Measurements from ENCODE around the gene PTPRG. TPM values are rescaled to one million over a fixed set of nuclear protein-coding genes. Genes with fewer than 3 reads are reported as not detected.

PTPRG gene
- total RNA-seq, 4 donors from 2014 or later = 51.9 to 56.8 (median 54.4) TPM

DNA sequence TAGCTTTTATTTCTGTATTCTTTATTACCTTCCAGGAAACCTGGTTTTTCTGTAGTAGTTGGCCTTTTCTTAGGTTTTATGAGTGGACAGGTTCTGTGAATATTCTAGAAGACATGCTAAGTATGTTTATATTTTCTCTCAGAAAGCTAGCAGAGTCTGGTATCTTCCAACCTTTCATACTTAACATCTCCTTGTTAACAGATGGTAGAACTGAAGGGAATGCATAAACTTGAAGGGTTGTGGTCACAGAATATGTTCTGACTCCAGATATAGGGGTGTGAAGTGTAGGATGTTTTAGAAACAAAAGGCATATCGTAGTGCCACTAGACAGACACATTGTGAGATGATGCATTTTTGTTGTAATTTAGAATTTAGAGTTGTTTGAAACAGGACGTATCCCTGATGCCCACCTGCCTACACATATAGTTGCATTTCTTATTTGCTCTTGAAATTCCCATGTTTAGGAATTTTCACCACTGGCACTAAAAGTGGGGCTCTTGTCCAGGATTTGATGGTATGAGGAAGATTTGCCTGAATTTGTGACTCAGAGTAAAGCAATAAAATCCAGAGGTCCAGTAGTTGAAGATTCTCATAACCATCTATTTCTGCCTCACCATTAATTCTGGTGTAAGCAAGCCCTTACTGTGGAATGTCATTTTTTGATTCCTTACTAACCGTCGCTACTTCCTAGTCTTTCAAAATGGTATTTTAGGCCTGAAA is 537.4 kb downstream of the PTPRG start:
- no peaks in the 10 kb centered on the region for H3K9me3 ChIP-seq
- DNase-seq (ENCODE audit: extremely low spot score) = no peak
- H3K36me3 ChIP-seq = no peaks in the 10 kb centered on the region
- intact Hi-C loops (cut with DNase I) = no loop called here
- H3K27ac ChIP-seq (replicated peaks in 1 of 4) = no peak overlapping the region
- H3K4me1 ChIP-seq = peaks cover 6 to 30% (median 23%) of the 10 kb centered on the region in 4 donors
- TF ChIP-seq POLR2AphosphoS5 (IDR thresholded peaks at IDR 0.05) = no peak
- TF ChIP-seq, protein P1, sequence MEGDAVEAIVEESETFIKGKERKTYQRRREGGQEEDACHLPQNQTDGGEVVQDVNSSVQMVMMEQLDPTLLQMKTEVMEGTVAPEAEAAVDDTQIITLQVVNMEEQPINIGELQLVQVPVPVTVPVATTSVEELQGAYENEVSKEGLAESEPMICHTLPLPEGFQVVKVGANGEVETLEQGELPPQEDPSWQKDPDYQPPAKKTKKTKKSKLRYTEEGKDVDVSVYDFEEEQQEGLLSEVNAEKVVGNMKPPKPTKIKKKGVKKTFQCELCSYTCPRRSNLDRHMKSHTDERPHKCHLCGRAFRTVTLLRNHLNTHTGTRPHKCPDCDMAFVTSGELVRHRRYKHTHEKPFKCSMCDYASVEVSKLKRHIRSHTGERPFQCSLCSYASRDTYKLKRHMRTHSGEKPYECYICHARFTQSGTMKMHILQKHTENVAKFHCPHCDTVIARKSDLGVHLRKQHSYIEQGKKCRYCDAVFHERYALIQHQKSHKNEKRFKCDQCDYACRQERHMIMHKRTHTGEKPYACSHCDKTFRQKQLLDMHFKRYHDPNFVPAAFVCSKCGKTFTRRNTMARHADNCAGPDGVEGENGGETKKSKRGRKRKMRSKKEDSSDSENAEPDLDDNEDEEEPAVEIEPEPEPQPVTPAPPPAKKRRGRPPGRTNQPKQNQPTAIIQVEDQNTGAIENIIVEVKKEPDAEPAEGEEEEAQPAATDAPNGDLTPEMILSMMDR (IDR thresholded peaks at IDR 0.05) = no peak
- no peaks in the 10 kb centered on the region for H3K27me3 ChIP-seq
- H3K4me3 ChIP-seq = no peak overlapping the region
- 95% methylated on average over 4 of the region's 4 CpGs for WGBS

DNA sequence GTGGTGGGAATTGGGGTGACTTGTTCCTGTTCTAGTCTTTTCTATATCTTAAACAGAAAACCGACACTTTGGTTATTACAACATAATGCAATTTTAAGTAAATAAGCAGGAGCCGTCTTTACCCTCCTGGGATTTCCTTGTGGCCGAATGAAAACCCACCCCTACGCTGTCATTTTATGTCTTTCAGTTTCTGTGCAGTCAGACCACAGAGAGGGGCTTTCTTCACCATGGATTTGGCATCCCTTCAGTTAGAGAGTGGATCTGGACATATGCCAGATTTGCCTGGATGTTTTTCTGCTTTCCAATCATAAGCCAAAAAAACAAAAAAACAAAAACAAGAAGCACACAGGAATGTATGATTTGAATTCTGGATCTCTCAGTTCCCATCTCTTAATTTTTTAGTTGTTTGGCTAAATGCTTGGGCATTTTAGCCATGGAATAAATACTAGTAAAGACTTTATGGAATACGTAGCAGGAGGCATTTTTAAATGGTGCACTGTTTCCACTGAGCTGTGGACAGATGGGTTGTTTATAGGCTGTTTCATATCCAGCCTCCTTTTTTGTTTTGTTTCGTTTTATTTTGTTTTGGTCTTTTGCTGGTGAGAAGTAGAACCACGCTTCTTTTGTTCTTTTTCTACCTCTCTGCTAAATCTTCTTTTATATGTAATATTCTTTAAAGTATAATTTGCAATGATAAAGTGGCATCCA is 539.1 kb downstream of the PTPRG start:
- intact Hi-C loops (cut with DNase I) = no loop called here
- Histone ChIP-seq H3K36me3 (no peaks in the 10 kb centered on the region), H3K27ac (replicated peaks in 1 of 4) (peak overlapping the region in 1 of 4 donors; percentile 1), H3K9me3 (no peaks in the 10 kb centered on the region), H3K4me3 (no peak overlapping the region), H3K4me1 (peaks cover 6 to 30% (median 23%) of the 10 kb centered on the region in 4 donors), H3K27me3 (no peaks in the 10 kb centered on the region)
- DNase-seq (ENCODE audit: extremely low spot score) = no peak
- TF ChIP-seq, protein P1 (IDR thresholded peaks at IDR 0.05) = no peak
- TF ChIP-seq EP300 (IDR thresholded peaks at IDR 0.05) (no peak), POLR2AphosphoS5 (IDR thresholded peaks at IDR 0.05) (no peak), POLR2A (IDR thresholded peaks at IDR 0.05; ENCODE audit: low read depth) (no peak)
- WGBS = 72% methylated on average over 7 of the region's 7 CpGs

DNA sequence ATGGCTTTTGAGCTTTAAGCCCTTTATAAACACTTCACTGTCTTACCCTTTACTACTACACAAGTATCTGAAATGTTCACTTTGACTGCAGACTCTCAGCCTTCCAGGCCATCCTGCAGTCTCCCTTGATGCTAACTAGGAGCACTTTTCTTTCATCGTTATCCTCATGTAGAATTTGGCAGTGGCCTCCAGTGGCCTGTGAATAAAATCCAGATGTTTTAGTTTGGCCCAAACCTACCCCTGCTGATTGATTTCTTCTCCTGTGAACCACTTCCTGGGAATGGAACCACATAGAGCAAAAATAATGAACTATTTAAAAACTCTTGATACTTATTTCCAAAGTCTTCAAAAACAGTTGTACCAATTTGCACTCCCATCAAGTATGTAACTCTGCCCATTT is 540.1 kb downstream of the PTPRG start:
- peaks cover 0 to 30% (median 17%) of the 10 kb centered on the region in 4 donors for H3K4me1 ChIP-seq
- no peak overlapping the region for H3K27ac ChIP-seq (replicated peaks in 1 of 4)
- no peaks in the 10 kb centered on the region for H3K9me3 ChIP-seq
- no peak overlapping the region for H3K4me3 ChIP-seq
- H3K27me3 ChIP-seq = no peaks in the 10 kb centered on the region
- H3K36me3 ChIP-seq = no peaks in the 10 kb centered on the region
- intact Hi-C loops (cut with DNase I) = no loop called here
- WGBS = 30% methylated on average over 1 of the region's 1 CpG
- TF ChIP-seq POLR2AphosphoS5 (IDR thresholded peaks at IDR 0.05) (no peak), EP300 (IDR thresholded peaks at IDR 0.05) (no peak), POLR2A (IDR thresholded peaks at IDR 0.05; ENCODE audit: low read depth) (no peak)
- TF ChIP-seq, protein P1 (IDR thresholded peaks at IDR 0.05) = no peak
- no peak for DNase-seq (ENCODE audit: extremely low spot score)

DNA sequence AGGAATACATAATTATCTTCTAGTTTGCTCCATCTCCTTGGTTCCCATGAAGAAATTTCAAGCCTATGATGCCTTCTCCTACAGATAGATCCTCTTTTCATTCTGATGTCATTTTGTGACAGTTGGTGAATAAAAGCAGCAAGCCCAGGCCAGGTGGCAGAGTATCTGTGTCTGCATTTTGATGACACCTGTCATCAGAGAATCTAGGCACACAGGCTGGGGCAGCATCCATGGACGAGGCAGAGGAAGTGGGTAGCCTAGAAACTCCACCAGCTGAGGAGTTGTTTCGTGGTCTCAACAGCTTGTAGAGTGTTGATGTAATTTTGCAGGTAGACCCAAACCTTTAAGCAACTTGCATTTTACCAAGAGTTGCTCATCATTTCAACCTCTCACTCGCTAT is 542.2 kb downstream of the PTPRG start:
- intact Hi-C loops (cut with DNase I) = no loop called here
- no peaks in the 10 kb centered on the region for H3K36me3 ChIP-seq
- no peak for DNase-seq (ENCODE audit: extremely low spot score)
- no peak overlapping the region for H3K4me3 ChIP-seq
- peaks cover 0 to 19% (median 13%) of the 10 kb centered on the region in 4 donors for H3K4me1 ChIP-seq
- H3K9me3 ChIP-seq = no peaks in the 10 kb centered on the region
- H3K27me3 ChIP-seq = no peaks in the 10 kb centered on the region
- no peak overlapping the region for H3K27ac ChIP-seq (replicated peaks in 1 of 4)
- TF ChIP-seq POLR2A (IDR thresholded peaks at IDR 0.05; ENCODE audit: low read depth) (no peak), POLR2AphosphoS5 (IDR thresholded peaks at IDR 0.05) (no peak), EP300 (IDR thresholded peaks at IDR 0.05) (no peak)
- TF ChIP-seq, protein P1 (IDR thresholded peaks at IDR 0.05) = no peak
- 95% methylated on average over 3 of the region's 3 CpGs for WGBS

All from esophagus muscularis mucosa (tissue), 4 donors.